Esophagus squamous epithelium (tissue), 4 donors: Measurements from ENCODE around the gene EBF4.

Experiments used
- POLR2A ChIP-seq, 4 donors: fragments of 450-650 bp; IDR thresholded peaks; one replicate each; pipeline ENCODE4 v1.6.1; 2017; ENCODE audit warnings: antibody characterized with exemption in 4 of 4, mild to moderate bottlenecking in 4 of 4, moderate library complexity in 3 of 4
- TF ChIP-seq, protein P1 (sequence below), 6 experiments: fragments of 450-650 bp in 4 of 6; fragments of 200-600 bp in 2 of 6; sonication (generic) in 2 of 6; IDR thresholded peaks; one replicate each; pipeline ENCODE4 v1.5.1; 2016 to 2019; ENCODE audit warnings: antibody characterized with exemption in 6 of 6, mild to moderate bottlenecking in 4 of 6, moderate library complexity in 4 of 6

GRCh38 chr20:2692886-2693285, 306 bp downstream of the EBF4 start:
- TF ChIP-seq, protein P1, sequence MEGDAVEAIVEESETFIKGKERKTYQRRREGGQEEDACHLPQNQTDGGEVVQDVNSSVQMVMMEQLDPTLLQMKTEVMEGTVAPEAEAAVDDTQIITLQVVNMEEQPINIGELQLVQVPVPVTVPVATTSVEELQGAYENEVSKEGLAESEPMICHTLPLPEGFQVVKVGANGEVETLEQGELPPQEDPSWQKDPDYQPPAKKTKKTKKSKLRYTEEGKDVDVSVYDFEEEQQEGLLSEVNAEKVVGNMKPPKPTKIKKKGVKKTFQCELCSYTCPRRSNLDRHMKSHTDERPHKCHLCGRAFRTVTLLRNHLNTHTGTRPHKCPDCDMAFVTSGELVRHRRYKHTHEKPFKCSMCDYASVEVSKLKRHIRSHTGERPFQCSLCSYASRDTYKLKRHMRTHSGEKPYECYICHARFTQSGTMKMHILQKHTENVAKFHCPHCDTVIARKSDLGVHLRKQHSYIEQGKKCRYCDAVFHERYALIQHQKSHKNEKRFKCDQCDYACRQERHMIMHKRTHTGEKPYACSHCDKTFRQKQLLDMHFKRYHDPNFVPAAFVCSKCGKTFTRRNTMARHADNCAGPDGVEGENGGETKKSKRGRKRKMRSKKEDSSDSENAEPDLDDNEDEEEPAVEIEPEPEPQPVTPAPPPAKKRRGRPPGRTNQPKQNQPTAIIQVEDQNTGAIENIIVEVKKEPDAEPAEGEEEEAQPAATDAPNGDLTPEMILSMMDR (IDR thresholded peaks at IDR 0.05), result no peak
- TF ChIP-seq POLR2A (IDR thresholded peaks at IDR 0.05), result no peak
